ENCODE measurements around the gene HTT. TPM values are rescaled to one million over a fixed set of nuclear protein-coding genes. Genes with fewer than 3 reads are reported as not detected.

The HTT gene
- total RNA-seq, 1 donor from 2014 or later = 38.5 TPM

- no peak for DNase-seq (ENCODE audit: low spot score)
- H3K9me3 Mint-ChIP-seq (ENCODE audit: low read depth) = no peaks in the 10 kb centered on the region
- H3K4me1 Mint-ChIP-seq (ENCODE audit: low read depth) = no peaks in the 10 kb centered on the region
- peaks cover 10% of the 10 kb centered on the region for H3K36me3 Mint-ChIP-seq (ENCODE audit: low read depth)
- H3K4me3 Mint-ChIP-seq (ENCODE audit: unreplicated experiment) = no peak overlapping the region
- no peaks in the 10 kb centered on the region for H3K27me3 Mint-ChIP-seq (ENCODE audit: low read depth)
- TF ChIP-seq, protein P1, sequence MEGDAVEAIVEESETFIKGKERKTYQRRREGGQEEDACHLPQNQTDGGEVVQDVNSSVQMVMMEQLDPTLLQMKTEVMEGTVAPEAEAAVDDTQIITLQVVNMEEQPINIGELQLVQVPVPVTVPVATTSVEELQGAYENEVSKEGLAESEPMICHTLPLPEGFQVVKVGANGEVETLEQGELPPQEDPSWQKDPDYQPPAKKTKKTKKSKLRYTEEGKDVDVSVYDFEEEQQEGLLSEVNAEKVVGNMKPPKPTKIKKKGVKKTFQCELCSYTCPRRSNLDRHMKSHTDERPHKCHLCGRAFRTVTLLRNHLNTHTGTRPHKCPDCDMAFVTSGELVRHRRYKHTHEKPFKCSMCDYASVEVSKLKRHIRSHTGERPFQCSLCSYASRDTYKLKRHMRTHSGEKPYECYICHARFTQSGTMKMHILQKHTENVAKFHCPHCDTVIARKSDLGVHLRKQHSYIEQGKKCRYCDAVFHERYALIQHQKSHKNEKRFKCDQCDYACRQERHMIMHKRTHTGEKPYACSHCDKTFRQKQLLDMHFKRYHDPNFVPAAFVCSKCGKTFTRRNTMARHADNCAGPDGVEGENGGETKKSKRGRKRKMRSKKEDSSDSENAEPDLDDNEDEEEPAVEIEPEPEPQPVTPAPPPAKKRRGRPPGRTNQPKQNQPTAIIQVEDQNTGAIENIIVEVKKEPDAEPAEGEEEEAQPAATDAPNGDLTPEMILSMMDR (IDR thresholded peaks at IDR 0.05) = no peak
- no peak overlapping the region for H3K27ac Mint-ChIP-seq (ENCODE audit: unreplicated experiment)
These were observed 171.2 kb downstream of the HTT start for GRCh38 chr4:3245676-3246075.

GRCh38 chr4:3246458-3247398 lies 172.2 kb downstream of the HTT start:
- TF ChIP-seq, protein P1 (IDR thresholded peaks at IDR 0.05) = peak; percentile 34
- Mint-ChIP-seq H3K4me3 (ENCODE audit: unreplicated experiment) (no peak overlapping the region), H3K27me3 (ENCODE audit: low read depth) (no peaks in the 10 kb centered on the region), H3K4me1 (ENCODE audit: low read depth) (peaks cover 5% of the 10 kb centered on the region), H3K9me3 (ENCODE audit: low read depth) (no peaks in the 10 kb centered on the region), H3K36me3 (ENCODE audit: low read depth) (peaks cover 6% of the 10 kb centered on the region), H3K27ac (ENCODE audit: unreplicated experiment) (no peak overlapping the region)
- no peak for DNase-seq (ENCODE audit: low spot score)

DNA sequence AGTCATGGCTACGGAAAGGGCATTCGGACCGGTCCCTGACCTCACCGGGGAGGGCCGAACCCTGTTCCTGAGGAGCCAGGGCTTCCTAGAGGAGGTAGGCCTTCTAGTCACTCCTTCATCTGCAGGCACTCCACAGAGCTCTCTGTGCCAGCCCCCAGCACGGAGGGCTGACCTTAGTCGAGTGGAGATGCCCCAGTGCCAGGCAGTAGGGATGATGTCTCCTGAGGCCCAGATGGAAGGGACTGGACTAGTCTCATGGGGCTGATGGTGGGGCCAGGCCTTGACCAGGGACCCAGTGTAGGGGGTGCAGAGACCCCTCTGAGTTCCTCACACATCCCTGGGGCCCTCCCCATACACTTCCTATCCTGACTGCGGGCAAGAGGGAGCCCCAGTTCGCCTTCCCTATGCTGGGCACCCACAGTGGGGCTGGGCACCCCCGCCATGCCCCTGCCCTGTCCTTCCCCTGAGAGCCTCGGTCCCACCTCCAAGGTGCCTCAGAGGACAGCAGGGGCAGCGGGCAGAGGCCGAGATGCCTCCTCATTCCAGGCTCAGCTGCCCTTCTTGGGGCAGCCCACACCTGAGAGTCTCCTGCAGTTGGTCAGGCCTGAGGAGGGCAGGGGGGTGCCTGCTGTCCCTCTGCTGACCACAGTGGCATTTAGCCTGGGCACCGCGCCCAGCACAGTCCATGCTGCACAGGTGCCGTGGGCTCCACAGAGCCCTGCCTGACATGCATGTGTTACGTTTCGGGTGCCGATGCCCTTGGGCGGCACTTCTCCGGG lies 173.1 kb downstream of the HTT start:
- no peaks in the 10 kb centered on the region for H3K9me3 Mint-ChIP-seq (ENCODE audit: low read depth)
- H3K4me1 Mint-ChIP-seq (ENCODE audit: low read depth) = peaks cover 5% of the 10 kb centered on the region
- DNase-seq (ENCODE audit: low spot score) = no peak
- H3K27ac Mint-ChIP-seq (ENCODE audit: unreplicated experiment) = no peak overlapping the region
- no peak overlapping the region for H3K4me3 Mint-ChIP-seq (ENCODE audit: unreplicated experiment)
- no peaks in the 10 kb centered on the region for H3K27me3 Mint-ChIP-seq (ENCODE audit: low read depth)
- TF ChIP-seq, protein P1 (IDR thresholded peaks at IDR 0.05) = no peak
- H3K36me3 Mint-ChIP-seq (ENCODE audit: low read depth) = peaks cover 6% of the 10 kb centered on the region

- no peak overlapping the region for H3K27ac Mint-ChIP-seq (ENCODE audit: unreplicated experiment)
- H3K4me3 Mint-ChIP-seq (ENCODE audit: unreplicated experiment) = no peak overlapping the region
- H3K4me1 Mint-ChIP-seq (ENCODE audit: low read depth) = peaks cover 5% of the 10 kb centered on the region
- TF ChIP-seq, protein P1 (IDR thresholded peaks at IDR 0.05) = no peak
- H3K9me3 Mint-ChIP-seq (ENCODE audit: low read depth) = no peaks in the 10 kb centered on the region
- H3K36me3 Mint-ChIP-seq (ENCODE audit: low read depth) = peaks cover 5% of the 10 kb centered on the region
- DNase-seq (ENCODE audit: low spot score) = no peak
- no peaks in the 10 kb centered on the region for H3K27me3 Mint-ChIP-seq (ENCODE audit: low read depth)
These were observed 173.6 kb downstream of the HTT start for GRCh38 chr4:3248178-3248480.

All from chondrocyte (in vitro differentiated cells).